ENCODE measurements around the gene DLG4.
"Not testable (repeated sequence)": the region's sequence is repeated elsewhere in the genome, so short reads cannot be mapped to it uniquely, and the experiment has no call there.

The DLG4 gene

DNA sequence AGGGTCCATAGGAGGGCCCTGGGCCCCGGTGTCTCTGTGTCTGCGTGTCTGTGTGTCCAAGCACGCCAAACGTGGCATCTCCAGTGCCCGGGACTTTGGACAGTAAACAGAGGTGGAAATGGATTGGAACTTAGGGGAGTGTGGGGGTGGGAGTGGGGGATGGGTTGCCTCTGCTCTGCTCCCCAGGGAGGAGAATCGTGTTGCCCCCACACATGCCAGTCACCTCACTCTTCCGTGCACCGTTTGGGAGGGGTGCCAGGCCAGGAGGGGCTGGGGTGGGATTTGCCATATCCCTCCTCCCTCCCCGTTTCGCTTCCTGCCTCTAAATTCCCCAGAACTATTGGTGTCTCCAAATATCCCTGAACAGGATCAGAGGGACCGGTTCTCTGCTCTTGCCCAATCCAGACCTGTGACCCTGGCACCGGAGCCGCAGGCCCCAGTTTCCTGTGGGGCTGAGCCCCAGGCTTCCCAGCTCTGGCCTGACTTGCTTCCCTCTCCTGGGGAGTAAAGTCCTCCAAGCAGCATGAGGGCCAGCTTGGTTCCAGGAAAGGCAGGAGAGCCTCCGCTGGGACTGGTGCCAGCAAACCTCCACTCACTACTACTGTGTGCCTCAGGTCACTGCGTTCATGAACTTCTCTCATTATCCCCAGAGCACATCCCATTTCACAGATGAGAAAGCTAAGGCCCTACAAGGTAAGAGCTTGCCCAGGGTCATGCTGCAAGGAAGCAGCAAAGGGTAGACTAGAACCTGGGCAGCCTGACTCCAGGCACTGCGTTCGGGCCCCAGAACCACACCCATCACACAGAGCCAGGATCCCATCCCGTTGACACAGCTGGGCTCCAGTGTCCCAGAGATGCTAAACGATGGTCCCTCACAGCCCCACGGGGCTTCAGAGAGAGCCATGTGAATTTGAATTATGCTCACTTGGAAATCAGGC is 40.0 kb downstream of the DLG4 start, which contains the start of gene ASGR1:
Gene ASGR1 (minus strand): TSS at position 54 of the 938 bp plus-strand sequence. CDS start 807 bp downstream, outside the sequence.
- TF ChIP-seq ZNF274 (IDR thresholded peaks at IDR 0.05; ENCODE audit: low read depth, low read length), result no peak
- H3K4me3 ChIP-seq (ENCODE audit: low read length), result no peak within 1 kb of the TSS

GRCh38 chr17:7178973-7179316 is 40.7 kb downstream of the DLG4 start:
- H3K4me3 ChIP-seq (ENCODE audit: low read length), result no peak overlapping the region
- TF ChIP-seq ZNF274 (IDR thresholded peaks at IDR 0.05; ENCODE audit: low read depth, low read length), result no peak

DNA sequence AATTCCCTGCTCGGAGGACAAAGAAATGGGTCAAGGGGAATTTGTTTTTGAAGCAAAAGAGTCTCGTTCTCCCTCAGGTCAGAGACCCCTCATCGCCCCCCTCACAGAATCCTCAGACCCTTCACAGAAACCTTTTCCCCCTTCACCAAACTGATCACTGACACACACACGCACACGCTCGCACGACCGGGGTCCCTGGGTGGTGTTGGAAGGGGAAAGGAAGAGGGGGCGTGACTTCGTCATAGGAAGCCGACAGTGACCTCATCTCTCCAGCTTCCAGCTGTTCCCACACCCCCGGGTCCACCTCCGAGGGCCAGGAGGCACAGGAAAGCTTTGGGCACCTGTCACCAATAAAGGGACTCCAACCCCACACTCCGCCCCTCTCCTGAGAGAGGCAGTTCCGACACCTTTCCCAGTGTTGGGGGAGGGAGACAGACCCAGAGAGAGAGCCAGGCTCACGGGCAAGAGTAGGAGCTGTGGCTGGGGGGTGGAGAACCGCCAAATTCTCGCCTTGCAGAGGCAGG is 41.6 kb downstream of the DLG4 start:
- H3K4me3 ChIP-seq (ENCODE audit: low read length), result no peak overlapping the region
- TF ChIP-seq ZNF274 (IDR thresholded peaks at IDR 0.05; ENCODE audit: low read depth, low read length), result no peak

GRCh38 chr17:7177191-7177953 is 42.3 kb downstream of the DLG4 start:
- no peak overlapping the region for H3K4me3 ChIP-seq (ENCODE audit: low read length)
- TF ChIP-seq ZNF274 (IDR thresholded peaks at IDR 0.05; ENCODE audit: low read depth, low read length), result no peak

GRCh38 chr17:7176841-7177190 is 42.8 kb downstream of the DLG4 start:
- no peak for TF ChIP-seq ZNF274 (IDR thresholded peaks at IDR 0.05; ENCODE audit: low read depth, low read length)
- H3K4me3 ChIP-seq (ENCODE audit: low read length), result no peak overlapping the region

DNA sequence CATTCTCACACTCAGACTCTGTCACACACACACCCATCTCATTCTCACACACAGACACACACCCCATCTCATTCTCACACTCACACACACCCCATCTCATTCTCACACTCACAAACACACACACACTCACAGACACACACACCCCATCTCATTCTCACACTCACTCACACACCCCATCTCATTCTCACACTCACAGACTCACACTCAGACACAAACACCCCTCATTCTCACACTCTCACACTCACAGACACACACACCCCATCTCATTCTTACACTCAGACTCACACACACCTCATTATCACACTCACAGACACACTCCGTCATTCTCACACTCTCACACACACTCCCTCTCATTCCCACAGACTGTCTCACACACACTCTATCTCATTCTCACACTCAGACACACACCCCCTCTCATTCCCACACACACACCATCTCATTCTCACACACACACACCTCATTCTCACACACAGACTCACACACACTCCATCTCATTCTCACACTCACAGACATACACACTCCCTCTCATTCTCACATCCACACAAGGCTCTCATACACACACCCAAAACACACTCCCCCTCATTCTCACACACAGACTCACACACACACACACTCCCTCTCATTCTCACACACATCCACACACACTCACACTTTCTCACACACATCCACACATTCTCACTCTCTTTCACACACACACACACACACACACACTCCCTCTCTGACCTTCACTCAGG is 43.4 kb downstream of the DLG4 start:
- H3K4me3 ChIP-seq (ENCODE audit: low read length), result no peak overlapping the region
- no peak for TF ChIP-seq ZNF274 (IDR thresholded peaks at IDR 0.05; ENCODE audit: low read depth, low read length)

DNA sequence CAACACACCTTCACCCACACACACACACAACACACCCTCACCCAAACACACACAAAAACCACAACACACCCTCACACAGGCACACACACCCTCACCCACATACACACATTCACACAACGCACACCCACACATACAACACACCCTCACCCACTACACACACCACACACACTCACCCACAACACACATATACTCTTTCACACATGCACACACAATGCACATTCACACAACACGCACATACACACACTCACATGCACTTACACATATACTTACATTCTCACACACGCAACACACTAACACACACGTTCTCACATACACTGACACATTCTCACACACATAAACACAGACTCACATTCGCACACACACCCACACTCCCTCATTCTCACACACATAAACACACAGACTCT is 44.3 kb downstream of the DLG4 start:
- TF ChIP-seq ZNF274 (IDR thresholded peaks at IDR 0.05; ENCODE audit: low read depth, low read length), result no peak
- no peak overlapping the region for H3K4me3 ChIP-seq (ENCODE audit: low read length)

DNA sequence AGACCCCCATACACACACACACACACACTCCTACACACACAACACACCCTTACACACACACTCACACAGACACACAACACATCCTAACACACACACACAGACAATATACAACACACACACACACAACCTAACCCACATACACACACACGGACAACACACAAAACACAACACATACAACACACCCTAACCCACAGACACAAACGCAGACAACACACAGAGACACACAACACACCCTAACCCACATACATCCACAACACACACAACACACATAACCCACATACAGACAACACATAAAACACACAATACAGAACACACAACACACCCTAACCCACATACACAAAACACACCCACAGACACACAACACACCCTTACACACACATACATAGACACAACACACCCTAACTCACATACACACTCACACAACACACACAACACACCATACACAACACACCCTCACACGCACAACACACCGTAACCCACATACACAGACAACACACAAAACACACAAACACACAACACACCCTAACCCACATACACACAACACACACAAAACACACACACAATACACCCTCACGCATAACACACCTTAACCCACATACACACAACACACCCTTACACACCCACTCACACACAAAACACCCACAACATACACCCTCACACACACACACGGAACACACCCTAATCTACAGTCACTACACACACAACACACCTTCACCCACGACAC is 44.9 kb downstream of the DLG4 start:
- no peak overlapping the region for H3K4me3 ChIP-seq (ENCODE audit: low read length)
- TF ChIP-seq ZNF274 (IDR thresholded peaks at IDR 0.05; ENCODE audit: low read depth, low read length), result no peak

GRCh38 chr17:7173687-7174602 is 45.7 kb downstream of the DLG4 start:
- no peak overlapping the region for H3K4me3 ChIP-seq (ENCODE audit: low read length)

GRCh38 chr17:7172522-7173191 is 47.0 kb downstream of the DLG4 start:
- H3K4me3 ChIP-seq (ENCODE audit: low read length), result not testable (repeated sequence)

More at GRCh38 chr17:7173687-7174602, 45.7 kb downstream of the DLG4 start:
- TF ChIP-seq ZNF274 (IDR thresholded peaks at IDR 0.05; ENCODE audit: low read depth, low read length), result no peak

DNA sequence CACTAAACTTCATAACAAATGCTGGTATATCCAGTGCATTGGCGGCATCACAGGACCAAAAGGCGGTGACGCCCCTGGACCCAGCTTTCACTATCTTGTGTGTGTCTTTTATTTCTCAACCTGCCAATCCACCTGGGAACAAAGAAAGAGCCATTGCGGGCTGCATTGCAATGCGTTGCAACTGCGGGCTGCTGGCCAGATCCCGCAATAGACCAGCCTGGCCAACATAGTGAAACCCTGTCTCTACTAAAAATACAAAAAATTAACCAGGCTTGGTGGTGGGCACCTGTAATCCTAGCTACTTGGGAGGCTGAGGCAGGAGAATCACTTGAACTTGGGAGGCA is 50.1 kb downstream of the DLG4 start:
- H3K4me3 ChIP-seq (ENCODE audit: low read length), result not testable (repeated sequence)

- not testable (repeated sequence) for H3K4me3 ChIP-seq (ENCODE audit: low read length)
These were observed 50.6 kb downstream of the DLG4 start for GRCh38 chr17:7168841-7169564.
